ENCODE measurements around the gene RXFP4.

GRCh38 chr1:155964193-155964592, 22.8 kb downstream of the RXFP4 start:
- no peak for TF ChIP-seq POLR2AphosphoS5 (IDR thresholded peaks at IDR 0.05)
- no peak for TF ChIP-seq POLR2A (IDR thresholded peaks at IDR 0.05)

All from upper lobe of left lung (tissue), 4 donors.